Measurements from ENCODE around the gene VTI1A. TPM values are rescaled to one million over a fixed set of nuclear protein-coding genes. Genes with fewer than 3 reads are reported as not detected.

Gene VTI1A
- total and polyA plus RNA-seq, 2 of the 13 experiments (the other 11 are each of a cell fraction or from before 2014, with no cell fraction given), result 11.7 to 32.7 TPM

DNA sequence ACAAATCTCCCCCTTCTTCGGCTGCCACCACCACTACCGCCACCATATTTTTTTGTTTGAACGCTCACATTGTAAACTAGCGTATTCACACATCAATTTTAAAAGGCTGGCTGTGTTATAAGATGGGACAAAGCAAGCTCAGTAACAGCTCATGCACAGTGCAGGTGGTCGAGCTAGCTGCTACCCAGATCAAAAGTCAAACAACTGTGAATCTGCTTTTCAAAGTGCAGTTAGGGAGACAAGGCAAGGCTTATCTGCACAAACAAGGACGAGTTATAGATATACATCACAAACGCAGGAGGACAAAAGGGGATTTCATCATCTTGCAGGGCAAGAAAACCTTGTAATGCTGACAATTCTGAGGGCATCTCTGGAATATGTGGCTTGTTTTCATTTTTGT lies 231.6 kb downstream of the VTI1A start (continued):
- TF ChIP-seq, protein P1, sequence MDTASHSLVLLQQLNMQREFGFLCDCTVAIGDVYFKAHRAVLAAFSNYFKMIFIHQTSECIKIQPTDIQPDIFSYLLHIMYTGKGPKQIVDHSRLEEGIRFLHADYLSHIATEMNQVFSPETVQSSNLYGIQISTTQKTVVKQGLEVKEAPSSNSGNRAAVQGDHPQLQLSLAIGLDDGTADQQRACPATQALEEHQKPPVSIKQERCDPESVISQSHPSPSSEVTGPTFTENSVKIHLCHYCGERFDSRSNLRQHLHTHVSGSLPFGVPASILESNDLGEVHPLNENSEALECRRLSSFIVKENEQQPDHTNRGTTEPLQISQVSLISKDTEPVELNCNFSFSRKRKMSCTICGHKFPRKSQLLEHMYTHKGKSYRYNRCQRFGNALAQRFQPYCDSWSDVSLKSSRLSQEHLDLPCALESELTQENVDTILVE (CRISPR knock-in tag; IDR thresholded peaks at IDR 0.05), result peak; percentile 43; the same call in 1 of the 2 replicates
- TF ChIP-seq TBX2 (CRISPR knock-in tag; IDR thresholded peaks at IDR 0.05; ENCODE audit: borderline replicate concordance) (peak; percentile 95), NCOA5 (CRISPR knock-in tag; IDR thresholded peaks at IDR 0.05) (no peak), ZNF24 (IDR thresholded peaks at IDR 0.05) (no peak), HIVEP1 (CRISPR knock-in tag; IDR thresholded peaks at IDR 0.05) (no peak), AHR (CRISPR knock-in tag; IDR thresholded peaks at IDR 0.05) (no peak; the same call in 1 of the 2 replicates), NFRKB (IDR thresholded peaks at IDR 0.05) (no peak), JUNB (CRISPR knock-in tag; IDR thresholded peaks at IDR 0.05; ENCODE audit: borderline replicate concordance) (peak; percentile 42; the same call in 1 of the 2 replicates), HOXA5 (CRISPR knock-in tag; IDR thresholded peaks at IDR 0.05) (no peak), SAP130 (CRISPR knock-in tag; IDR thresholded peaks at IDR 0.05; ENCODE audit: low read depth) (peak; percentile 80), IRF2 (CRISPR knock-in tag; IDR thresholded peaks at IDR 0.05) (peak; percentile 45; the same call in 1 of the 2 replicates), ZNF792 (CRISPR knock-in tag; IDR thresholded peaks at IDR 0.05) (peak; percentile 78; the same call in 1 of the 2 replicates), GABPB1 (CRISPR knock-in tag; IDR thresholded peaks at IDR 0.05) (no peak; the same call in 1 of the 2 replicates), ZNF205 (CRISPR knock-in tag; IDR thresholded peaks at IDR 0.05) (no peak), ZNF431 (CRISPR knock-in tag; IDR thresholded peaks at IDR 0.05; ENCODE audit: borderline replicate concordance, low read depth) (no peak), ZMAT3 (CRISPR knock-in tag; conservative IDR thresholded peaks at IDR 0.05) (0 out of 2 replicates have a peak, but pooled peaks have one; percentile 30), ZNF496 (CRISPR knock-in tag; IDR thresholded peaks at IDR 0.05; ENCODE audit: insufficient replicate concordance) (no peak), SRSF4 (IDR thresholded peaks at IDR 0.05; ENCODE audit: low read depth, low read length, poor library complexity, severe bottlenecking) (no peak), ZNF556 (CRISPR knock-in tag; IDR thresholded peaks at IDR 0.05; ENCODE audit: borderline replicate concordance) (no peak; the same call in 1 of the 2 replicates), ZBTB3 (CRISPR knock-in tag; IDR thresholded peaks at IDR 0.05; ENCODE audit: borderline replicate concordance, low read depth) (no peak)
- TF ChIP-seq, protein P2, sequence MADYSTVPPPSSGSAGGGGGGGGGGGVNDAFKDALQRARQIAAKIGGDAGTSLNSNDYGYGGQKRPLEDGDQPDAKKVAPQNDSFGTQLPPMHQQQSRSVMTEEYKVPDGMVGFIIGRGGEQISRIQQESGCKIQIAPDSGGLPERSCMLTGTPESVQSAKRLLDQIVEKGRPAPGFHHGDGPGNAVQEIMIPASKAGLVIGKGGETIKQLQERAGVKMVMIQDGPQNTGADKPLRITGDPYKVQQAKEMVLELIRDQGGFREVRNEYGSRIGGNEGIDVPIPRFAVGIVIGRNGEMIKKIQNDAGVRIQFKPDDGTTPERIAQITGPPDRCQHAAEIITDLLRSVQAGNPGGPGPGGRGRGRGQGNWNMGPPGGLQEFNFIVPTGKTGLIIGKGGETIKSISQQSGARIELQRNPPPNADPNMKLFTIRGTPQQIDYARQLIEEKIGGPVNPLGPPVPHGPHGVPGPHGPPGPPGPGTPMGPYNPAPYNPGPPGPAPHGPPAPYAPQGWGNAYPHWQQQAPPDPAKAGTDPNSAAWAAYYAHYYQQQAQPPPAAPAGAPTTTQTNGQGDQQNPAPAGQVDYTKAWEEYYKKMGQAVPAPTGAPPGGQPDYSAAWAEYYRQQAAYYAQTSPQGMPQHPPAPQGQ (CRISPR knock-in tag; IDR thresholded peaks at IDR 0.05; ENCODE audit: borderline replicate concordance), result no peak
- TF ChIP-seq, protein P3, sequence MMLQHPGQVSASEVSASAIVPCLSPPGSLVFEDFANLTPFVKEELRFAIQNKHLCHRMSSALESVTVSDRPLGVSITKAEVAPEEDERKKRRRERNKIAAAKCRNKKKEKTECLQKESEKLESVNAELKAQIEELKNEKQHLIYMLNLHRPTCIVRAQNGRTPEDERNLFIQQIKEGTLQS (CRISPR knock-in tag; IDR thresholded peaks at IDR 0.05), result peak; percentile 81
- TF ChIP-seq, protein P4, sequence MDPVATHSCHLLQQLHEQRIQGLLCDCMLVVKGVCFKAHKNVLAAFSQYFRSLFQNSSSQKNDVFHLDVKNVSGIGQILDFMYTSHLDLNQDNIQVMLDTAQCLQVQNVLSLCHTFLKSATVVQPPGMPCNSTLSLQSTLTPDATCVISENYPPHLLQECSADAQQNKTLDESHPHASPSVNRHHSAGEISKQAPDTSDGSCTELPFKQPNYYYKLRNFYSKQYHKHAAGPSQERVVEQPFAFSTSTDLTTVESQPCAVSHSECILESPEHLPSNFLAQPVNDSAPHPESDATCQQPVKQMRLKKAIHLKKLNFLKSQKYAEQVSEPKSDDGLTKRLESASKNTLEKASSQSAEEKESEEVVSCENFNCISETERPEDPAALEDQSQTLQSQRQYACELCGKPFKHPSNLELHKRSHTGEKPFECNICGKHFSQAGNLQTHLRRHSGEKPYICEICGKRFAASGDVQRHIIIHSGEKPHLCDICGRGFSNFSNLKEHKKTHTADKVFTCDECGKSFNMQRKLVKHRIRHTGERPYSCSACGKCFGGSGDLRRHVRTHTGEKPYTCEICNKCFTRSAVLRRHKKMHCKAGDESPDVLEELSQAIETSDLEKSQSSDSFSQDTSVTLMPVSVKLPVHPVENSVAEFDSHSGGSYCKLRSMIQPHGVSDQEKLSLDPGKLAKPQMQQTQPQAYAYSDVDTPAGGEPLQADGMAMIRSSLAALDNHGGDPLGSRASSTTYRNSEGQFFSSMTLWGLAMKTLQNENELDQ (CRISPR knock-in tag; IDR thresholded peaks at IDR 0.05; ENCODE audit: borderline replicate concordance), result no peak
- TF ChIP-seq, protein P5, sequence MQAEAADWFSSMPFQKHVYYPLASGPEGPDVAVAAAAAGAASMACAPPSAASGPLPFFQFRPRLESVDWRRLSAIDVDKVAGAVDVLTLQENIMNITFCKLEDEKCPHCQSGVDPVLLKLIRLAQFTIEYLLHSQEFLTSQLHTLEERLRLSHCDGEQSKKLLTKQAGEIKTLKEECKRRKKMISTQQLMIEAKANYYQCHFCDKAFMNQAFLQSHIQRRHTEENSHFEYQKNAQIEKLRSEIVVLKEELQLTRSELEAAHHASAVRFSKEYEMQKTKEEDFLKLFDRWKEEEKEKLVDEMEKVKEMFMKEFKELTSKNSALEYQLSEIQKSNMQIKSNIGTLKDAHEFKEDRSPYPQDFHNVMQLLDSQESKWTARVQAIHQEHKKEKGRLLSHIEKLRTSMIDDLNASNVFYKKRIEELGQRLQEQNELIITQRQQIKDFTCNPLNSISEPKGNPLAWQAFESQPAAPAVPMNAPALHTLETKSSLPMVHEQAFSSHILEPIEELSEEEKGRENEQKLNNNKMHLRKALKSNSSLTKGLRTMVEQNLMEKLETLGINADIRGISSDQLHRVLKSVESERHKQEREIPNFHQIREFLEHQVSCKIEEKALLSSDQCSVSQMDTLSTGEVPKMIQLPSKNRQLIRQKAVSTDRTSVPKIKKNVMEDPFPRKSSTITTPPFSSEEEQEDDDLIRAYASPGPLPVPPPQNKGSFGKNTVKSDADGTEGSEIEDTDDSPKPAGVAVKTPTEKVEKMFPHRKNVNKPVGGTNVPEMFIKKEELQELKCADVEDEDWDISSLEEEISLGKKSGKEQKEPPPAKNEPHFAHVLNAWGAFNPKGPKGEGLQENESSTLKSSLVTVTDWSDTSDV (CRISPR knock-in tag; IDR thresholded peaks at IDR 0.05), result no peak

Measured in HepG2 (cell line).